KMS-11 (cell line): ENCODE data around the gene VSIG1.

ENCODE experiments used
- H2AFZ ChIP-seq: fragments of 200-600 bp; sonication (generic); 2 replicates; pipeline ENCODE4 v1.6.1; 2016; ENCODE audit warnings: antibody characterized with exemption, mixed run types, low read depth
- H3K27ac ChIP-seq: fragments of 200-600 bp; sonication (generic); 2 replicates; pipeline ENCODE4 v1.6.1; 2016; ENCODE audit warnings: mild to moderate bottlenecking, mixed run types
- H3K27me3 ChIP-seq: fragments of 200-600 bp; sonication (generic); 2 replicates; pipeline ENCODE4 v1.6.1; 2017; ENCODE audit warnings: mild to moderate bottlenecking, low read depth, mixed run types, moderate library complexity; ENCODE audit not compliant: insufficient read depth
- H3K36me3 ChIP-seq: fragments of 200-600 bp; sonication (generic); 2 replicates; pipeline ENCODE4 v1.6.1; 2017; ENCODE audit warnings: mild to moderate bottlenecking, mixed run types; ENCODE audit not compliant: insufficient read depth
- H3K4me1 ChIP-seq: fragments of 200-600 bp; sonication (generic); 2 replicates; pipeline ENCODE4 v1.6.1; 2016; ENCODE audit warnings: mild to moderate bottlenecking, low read depth, mixed run types; ENCODE audit not compliant: poor library complexity, severe bottlenecking
- H3K4me2 ChIP-seq: fragments of 200-600 bp; sonication (generic); 2 replicates; pipeline ENCODE4 v1.7.0; 2016; ENCODE audit warnings: mild to moderate bottlenecking, mixed run types
- H3K4me3 ChIP-seq: fragments of 200-600 bp; sonication (generic); IDR thresholded peaks from 2 replicates; pipeline ENCODE4 v1.6.1; 2017; ENCODE audit warnings: low read depth, low read length, mixed read lengths; ENCODE audit not compliant: insufficient read depth
- H3K79me2 ChIP-seq: fragments of 200-600 bp; sonication (generic); 2 replicates; pipeline ENCODE4 v1.6.1; 2016; ENCODE audit warnings: low read depth, mixed run types; ENCODE audit not compliant: insufficient read depth
- H3K9ac ChIP-seq: fragments of 200-600 bp; sonication (generic); 2 replicates; pipeline ENCODE4 v1.6.1; 2016; ENCODE audit warnings: mild to moderate bottlenecking, mixed run types
- H4K20me1 ChIP-seq: fragments of 200-600 bp; sonication (generic); 2 replicates; pipeline ENCODE4 v1.6.1; 2016; ENCODE audit warnings: mild to moderate bottlenecking, mixed run types; ENCODE audit not compliant: insufficient read depth
- CTCF ChIP-seq: fragments of 200-600 bp; sonication (generic); conservative IDR thresholded peaks from 2 replicates; pipeline ENCODE4 v1.6.1; 2017; ENCODE audit warnings: low read depth, mild to moderate bottlenecking, antibody characterized with exemption, low read length, moderate library complexity, mixed read lengths

The VSIG1 gene

GRCh38 chrX:108072746-108073145 is 27.9 kb downstream of the VSIG1 start:
- H3K27me3 ChIP-seq: no peaks in the 10 kb centered on the region
- no peak overlapping the region for H3K4me3 ChIP-seq
- no peak for TF ChIP-seq CTCF
- H4K20me1 ChIP-seq: no peaks in the 10 kb centered on the region
- no peaks in the 10 kb centered on the region for H3K4me1 ChIP-seq
- H3K27ac ChIP-seq: no peak overlapping the region
- no peak overlapping the region for H3K4me2 ChIP-seq
- H3K79me2 ChIP-seq: no peaks in the 10 kb centered on the region
- no peak overlapping the region for H3K9ac ChIP-seq
- H3K36me3 ChIP-seq: no peaks in the 10 kb centered on the region
- no peak overlapping the region for H2AFZ ChIP-seq

GRCh38 chrX:108081110-108081509 is 36.2 kb downstream of the VSIG1 start:
- Histone ChIP-seq H3K27me3 (no peaks in the 10 kb centered on the region), H3K4me1 (no peaks in the 10 kb centered on the region), H2AFZ (no peak overlapping the region), H3K9ac (no peak overlapping the region), H3K36me3 (no peaks in the 10 kb centered on the region), H3K4me3 (no peak overlapping the region), H4K20me1 (no peaks in the 10 kb centered on the region), H3K27ac (no peak overlapping the region), H3K79me2 (no peaks in the 10 kb centered on the region), H3K4me2 (no peak overlapping the region)
- no peak for TF ChIP-seq CTCF

GRCh38 chrX:108087792-108088191 is 42.9 kb downstream of the VSIG1 start:
- Histone ChIP-seq H4K20me1 (no peaks in the 10 kb centered on the region), H3K4me1 (peaks cover 9% of the 10 kb centered on the region), H3K4me2 (no peak overlapping the region), H3K27me3 (no peaks in the 10 kb centered on the region), H3K79me2 (peaks cover 17% of the 10 kb centered on the region; the same call in 1 of the 2 replicates), H3K27ac (no peak overlapping the region), H3K9ac (no peak overlapping the region), H3K36me3 (no peaks in the 10 kb centered on the region), H3K4me3 (no peak overlapping the region), H2AFZ (no peak overlapping the region)
- no peak for TF ChIP-seq CTCF

GRCh38 chrX:108088511-108088910 is 43.6 kb downstream of the VSIG1 start:
- no peak overlapping the region for H3K9ac ChIP-seq
- H3K79me2 ChIP-seq: peaks cover 17% of the 10 kb centered on the region; the same call in 1 of the 2 replicates
- H3K27ac ChIP-seq: no peak overlapping the region
- H3K36me3 ChIP-seq: no peaks in the 10 kb centered on the region
- H3K4me1 ChIP-seq: peaks cover 9% of the 10 kb centered on the region
- H3K4me3 ChIP-seq: no peak overlapping the region
- H4K20me1 ChIP-seq: no peaks in the 10 kb centered on the region
- H3K4me2 ChIP-seq: no peak overlapping the region
- no peak for TF ChIP-seq CTCF
- no peaks in the 10 kb centered on the region for H3K27me3 ChIP-seq
- no peak overlapping the region for H2AFZ ChIP-seq
